Measurements from ENCODE around the gene C4BPA. TPM values are rescaled to one million over a fixed set of nuclear protein-coding genes. Genes with fewer than 3 reads are reported as not detected.

The C4BPA gene
- polyA plus RNA-seq, 1 experiment = not detected

DNA sequence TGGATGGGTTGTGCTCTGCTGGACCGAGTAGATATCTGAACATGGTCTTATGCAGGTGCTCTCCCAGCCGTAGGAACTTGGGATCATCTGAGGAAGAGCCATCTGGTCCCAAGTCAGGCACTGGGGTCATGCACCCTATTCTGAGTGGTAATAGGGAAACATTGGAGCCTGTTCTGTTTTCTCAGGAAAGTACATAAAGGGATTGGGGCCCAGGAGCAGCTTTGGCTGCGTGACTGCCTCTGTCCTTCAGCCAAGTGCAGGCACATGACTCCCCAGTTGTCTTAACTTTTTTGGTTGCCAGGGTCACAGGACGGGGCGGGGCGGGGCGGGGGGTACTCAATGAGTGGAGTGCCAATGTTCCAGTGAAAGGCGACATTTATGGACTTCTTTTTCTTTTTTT lies 39.5 kb upstream of the C4BPA start:
- no peak for DNase-seq (ENCODE audit: low read depth)
- no peaks in the 10 kb centered on the region for H3K27me3 ChIP-seq (ENCODE audit: control insufficient read depth, insufficient read depth, low read length)
- H3K4me3 ChIP-seq (ENCODE audit: low read depth, low read length) = no peak overlapping the region
- POLR2A ChIA-PET = no interaction called here
- H3K36me3 ChIP-seq (ENCODE audit: control insufficient read depth, insufficient read depth, low read length) = no peaks in the 10 kb centered on the region
- TF ChIP-seq, protein P1, sequence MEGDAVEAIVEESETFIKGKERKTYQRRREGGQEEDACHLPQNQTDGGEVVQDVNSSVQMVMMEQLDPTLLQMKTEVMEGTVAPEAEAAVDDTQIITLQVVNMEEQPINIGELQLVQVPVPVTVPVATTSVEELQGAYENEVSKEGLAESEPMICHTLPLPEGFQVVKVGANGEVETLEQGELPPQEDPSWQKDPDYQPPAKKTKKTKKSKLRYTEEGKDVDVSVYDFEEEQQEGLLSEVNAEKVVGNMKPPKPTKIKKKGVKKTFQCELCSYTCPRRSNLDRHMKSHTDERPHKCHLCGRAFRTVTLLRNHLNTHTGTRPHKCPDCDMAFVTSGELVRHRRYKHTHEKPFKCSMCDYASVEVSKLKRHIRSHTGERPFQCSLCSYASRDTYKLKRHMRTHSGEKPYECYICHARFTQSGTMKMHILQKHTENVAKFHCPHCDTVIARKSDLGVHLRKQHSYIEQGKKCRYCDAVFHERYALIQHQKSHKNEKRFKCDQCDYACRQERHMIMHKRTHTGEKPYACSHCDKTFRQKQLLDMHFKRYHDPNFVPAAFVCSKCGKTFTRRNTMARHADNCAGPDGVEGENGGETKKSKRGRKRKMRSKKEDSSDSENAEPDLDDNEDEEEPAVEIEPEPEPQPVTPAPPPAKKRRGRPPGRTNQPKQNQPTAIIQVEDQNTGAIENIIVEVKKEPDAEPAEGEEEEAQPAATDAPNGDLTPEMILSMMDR (IDR thresholded peaks at IDR 0.05; ENCODE audit: insufficient read depth, low read depth, low read length) = no peak
- CTCF ChIA-PET = no interaction called here

GRCh38 chr1:207067185-207067584 lies 36.8 kb upstream of the C4BPA start:
- DNase-seq (ENCODE audit: low read depth) = no peak
- TF ChIP-seq, protein P1 (IDR thresholded peaks at IDR 0.05; ENCODE audit: insufficient read depth, low read depth, low read length) = no peak
- ChIA-PET POLR2A (no interaction called here), CTCF (interaction anchor here (0.9 to 1.1 kb wide), 2 partner anchors 8 to 17 kb away, joined by 3 to 5 read pairs; partner anchors contain the start of gene YOD1)
- Histone ChIP-seq H3K4me3 (ENCODE audit: low read depth, low read length) (no peak overlapping the region), H3K27me3 (ENCODE audit: control insufficient read depth, insufficient read depth, low read length) (no peaks in the 10 kb centered on the region), H3K36me3 (ENCODE audit: control insufficient read depth, insufficient read depth, low read length) (no peaks in the 10 kb centered on the region)

- CTCF ChIA-PET = interaction anchor here (0.9 to 1.1 kb wide), 2 partner anchors 8 to 17 kb away, joined by 3 to 5 read pairs; partner anchors contain the start of gene YOD1
- Histone ChIP-seq H3K4me3 (ENCODE audit: low read depth, low read length) (no peak overlapping the region), H3K36me3 (ENCODE audit: control insufficient read depth, insufficient read depth, low read length) (no peaks in the 10 kb centered on the region), H3K27me3 (ENCODE audit: control insufficient read depth, insufficient read depth, low read length) (no peaks in the 10 kb centered on the region)
- DNase-seq (ENCODE audit: low read depth) = no peak
- POLR2A ChIA-PET = no interaction called here
- TF ChIP-seq, protein P1 (IDR thresholded peaks at IDR 0.05; ENCODE audit: insufficient read depth, low read depth, low read length) = no peak
Measured at GRCh38 chr1:207067665-207068064, 36.4 kb upstream of the C4BPA start.

DNA sequence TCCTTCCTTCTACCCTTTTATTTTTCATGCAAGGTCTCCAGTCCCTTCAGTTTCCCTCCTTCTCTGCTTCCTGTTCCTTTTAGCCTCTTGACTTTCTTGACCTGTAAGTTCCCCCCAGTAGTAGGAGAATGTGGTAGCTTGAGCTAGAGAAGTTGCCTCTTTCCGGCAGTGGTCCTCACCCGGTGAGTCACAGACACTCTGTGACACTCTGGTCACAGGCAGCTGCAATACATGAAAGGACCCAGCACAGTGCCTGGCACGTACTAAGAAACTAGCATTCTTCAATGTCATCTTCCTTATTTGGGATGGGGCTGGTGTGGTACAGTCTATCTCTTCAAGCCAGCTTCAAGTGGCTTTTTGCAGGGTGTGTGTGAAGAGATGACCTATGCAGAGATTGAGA lies 35.0 kb upstream of the C4BPA start:
- DNase-seq (ENCODE audit: low read depth) = no peak

DNA sequence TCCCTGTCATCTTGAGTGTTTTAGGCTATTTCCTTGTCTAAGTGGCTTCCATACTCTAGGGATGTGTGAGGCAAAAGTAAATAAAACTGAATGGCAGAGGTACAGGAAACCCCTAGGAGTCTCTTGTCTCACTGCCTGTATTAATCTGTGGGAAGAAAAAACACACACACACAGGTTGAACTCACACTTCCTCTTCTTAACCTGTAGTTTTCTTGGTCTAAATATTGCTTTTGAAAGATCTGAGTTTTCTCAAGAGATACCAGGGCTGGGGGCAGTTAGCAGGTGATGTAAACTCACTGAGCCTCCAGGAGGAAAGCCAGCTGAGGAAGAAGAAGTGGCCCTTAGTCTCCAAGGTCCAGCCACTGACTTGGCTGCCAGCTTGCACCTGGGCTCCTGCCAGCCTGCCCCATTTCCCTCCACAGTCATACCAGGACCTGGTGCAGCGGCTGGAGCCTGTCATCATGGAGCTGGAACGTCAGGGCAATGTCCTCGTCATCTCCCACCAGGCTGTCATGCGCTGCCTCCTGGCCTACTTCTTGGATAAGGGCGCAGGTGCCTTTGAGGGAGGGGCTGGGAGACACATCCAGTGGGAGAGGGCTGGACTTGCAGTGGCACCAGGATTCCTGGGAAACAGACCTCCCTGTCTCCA lies 34.1 kb upstream of the C4BPA start:
- no peaks in the 10 kb centered on the region for H3K27me3 ChIP-seq (ENCODE audit: control insufficient read depth, insufficient read depth, low read length)
- H3K36me3 ChIP-seq (ENCODE audit: control insufficient read depth, insufficient read depth, low read length) = no peaks in the 10 kb centered on the region
- DNase-seq (ENCODE audit: low read depth) = no peak
- ChIA-PET POLR2A (no interaction called here), CTCF (no interaction called here)
- H3K4me3 ChIP-seq (ENCODE audit: low read depth, low read length) = no peak overlapping the region
- TF ChIP-seq, protein P1 (IDR thresholded peaks at IDR 0.05; ENCODE audit: insufficient read depth, low read depth, low read length) = no peak

More for the DNA sequence above, 35.0 kb upstream of the C4BPA start:
- TF ChIP-seq, protein P1 (IDR thresholded peaks at IDR 0.05; ENCODE audit: insufficient read depth, low read depth, low read length) = no peak
- Histone ChIP-seq H3K27me3 (ENCODE audit: control insufficient read depth, insufficient read depth, low read length) (no peaks in the 10 kb centered on the region), H3K4me3 (ENCODE audit: low read depth, low read length) (no peak overlapping the region), H3K36me3 (ENCODE audit: control insufficient read depth, insufficient read depth, low read length) (no peaks in the 10 kb centered on the region)
- ChIA-PET POLR2A (no interaction called here), CTCF (interaction anchor here (0.8 to 1.0 kb wide), 4 partner anchors 10 to 260 kb away, joined by 3 to 4 read pairs (median 3); no protein-coding TSS in a partner anchor)

Measured in BJ (cell line).